ENCODE data around the gene SORBS2.

The SORBS2 gene

DNA sequence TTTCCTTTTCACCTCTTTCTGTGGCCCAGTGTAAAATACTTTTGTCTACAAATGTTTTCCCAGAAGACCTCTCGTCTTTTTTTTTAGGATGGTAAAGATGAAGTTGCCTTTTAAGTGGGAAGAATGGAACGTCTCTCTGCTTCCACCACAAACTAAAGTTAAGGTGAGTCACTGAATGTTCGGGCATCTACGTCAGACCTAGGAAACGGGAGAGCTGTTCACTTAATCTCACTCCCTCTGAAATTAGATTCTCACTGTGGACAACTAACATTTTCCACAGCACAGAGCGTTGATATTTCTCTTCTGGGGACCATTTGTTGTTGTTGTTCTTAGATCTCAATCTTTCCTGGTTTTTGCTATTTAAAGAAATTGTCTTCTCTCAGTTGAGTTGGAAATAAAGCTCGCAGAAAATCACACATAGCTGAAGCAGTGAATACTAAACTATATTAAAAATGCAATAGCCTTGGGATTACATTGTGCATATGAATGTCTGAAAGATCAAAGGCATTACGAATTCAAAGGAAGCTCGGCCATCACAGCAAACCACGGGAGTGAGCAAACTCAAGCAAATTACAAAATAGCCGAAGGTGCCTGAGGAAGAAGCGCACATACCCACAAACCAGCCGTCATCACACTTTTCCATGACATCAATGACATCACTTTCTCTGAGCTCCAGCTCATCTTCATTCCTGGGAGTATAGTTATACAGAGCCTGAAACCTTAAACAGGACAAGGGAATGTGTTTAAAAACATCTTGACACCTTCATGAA, 222.7 kb downstream of the SORBS2 start:
- peak; percentile 93 for DNase-seq (ENCODE audit: low spot score)

DNA sequence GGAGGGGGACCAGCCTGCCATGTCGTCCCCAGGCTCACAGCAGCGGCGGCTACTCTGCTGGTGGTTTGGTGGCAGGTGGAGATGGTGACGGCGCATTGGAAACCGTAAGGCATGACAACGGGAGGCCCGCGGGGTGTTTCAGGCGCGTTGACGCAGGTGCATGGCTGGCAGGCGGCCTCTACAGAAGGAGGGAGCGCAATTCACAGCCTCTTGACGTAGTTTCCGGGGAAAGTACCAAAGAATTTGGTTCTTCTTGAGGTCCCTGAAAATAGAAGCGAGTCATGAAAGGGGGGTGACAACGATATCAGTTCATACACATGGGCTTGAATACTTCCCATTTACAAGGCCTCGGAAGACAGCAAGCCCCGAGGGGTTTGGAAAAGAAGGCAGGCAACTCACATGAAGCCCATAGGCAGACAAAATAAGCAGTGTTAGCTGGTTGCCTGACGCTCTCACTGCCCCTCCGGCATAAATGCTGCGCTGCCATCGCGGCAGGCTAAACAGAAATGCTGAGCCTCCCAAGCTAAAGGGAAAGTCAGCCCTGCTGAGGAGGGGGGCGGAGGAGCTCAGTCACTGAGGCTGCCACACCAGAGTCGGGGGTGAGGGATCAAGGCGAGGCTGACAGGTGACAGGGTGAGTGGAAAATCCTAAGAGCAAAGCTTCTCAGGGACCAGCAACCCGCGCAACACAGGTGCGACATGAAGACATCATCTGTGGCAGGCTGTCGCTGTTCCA, 224.4 kb downstream of the SORBS2 start:
- no peak for DNase-seq (ENCODE audit: low spot score)

DNA sequence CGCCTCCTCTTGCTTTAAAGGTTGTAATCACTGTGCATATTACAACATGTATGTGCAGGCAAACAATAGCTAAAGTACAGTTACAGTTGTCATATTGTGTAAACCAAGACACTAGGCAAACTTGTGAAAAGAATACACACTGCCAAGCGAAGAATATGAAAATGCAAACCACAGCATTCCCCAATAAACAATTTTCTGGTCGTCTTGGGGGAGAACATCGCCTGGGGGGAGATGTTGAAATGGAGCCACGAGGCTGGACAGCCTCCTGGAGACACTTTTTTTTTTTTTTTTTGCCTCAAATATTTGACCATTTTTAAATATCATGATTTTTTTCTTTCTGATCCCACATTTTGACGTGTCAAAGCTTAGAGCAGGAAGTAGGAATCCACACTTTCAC, 225.0 kb downstream of the SORBS2 start:
- no peak for DNase-seq (ENCODE audit: low spot score)

DNA sequence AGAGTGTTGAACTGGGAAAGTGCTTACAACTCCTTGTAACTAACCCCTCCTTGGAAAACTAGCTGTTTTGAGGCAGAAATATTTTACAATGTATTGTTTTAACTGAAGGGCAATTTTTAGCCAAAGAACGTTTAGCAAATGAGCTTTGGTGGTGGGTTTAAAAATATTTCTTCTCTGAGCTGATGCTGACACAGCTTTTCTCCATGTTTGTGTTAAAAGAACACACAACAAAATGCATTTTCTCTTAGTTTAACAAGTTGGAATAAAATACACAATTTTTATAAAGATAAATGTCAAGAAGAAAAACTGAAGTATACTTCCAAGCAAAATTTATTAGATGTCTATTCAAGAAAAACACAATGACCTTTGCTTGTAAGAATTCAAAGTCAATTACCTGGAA, 226.8 kb downstream of the SORBS2 start:
- DNase-seq (ENCODE audit: low spot score) = no peak

DNA sequence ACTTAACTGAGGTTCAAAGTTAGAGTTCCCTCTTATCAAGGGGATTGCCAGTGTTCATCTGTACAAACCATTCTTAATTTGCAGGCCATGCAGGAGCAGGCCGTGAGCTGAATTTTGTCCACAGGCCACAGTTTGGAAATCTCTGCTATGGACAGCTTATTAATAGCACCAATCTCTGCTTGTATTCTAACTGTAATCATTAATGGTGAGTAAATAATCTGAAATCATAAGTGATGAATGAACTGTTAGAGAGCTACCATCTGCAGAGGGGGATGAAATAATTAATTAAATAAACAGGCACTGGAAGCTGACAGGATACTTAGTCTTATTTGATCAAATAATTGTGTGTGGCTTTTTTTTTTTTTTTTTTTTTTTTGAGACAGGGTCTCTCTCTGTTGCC, 228.2 kb downstream of the SORBS2 start:
- no peak for DNase-seq (ENCODE audit: low spot score)

DNA sequence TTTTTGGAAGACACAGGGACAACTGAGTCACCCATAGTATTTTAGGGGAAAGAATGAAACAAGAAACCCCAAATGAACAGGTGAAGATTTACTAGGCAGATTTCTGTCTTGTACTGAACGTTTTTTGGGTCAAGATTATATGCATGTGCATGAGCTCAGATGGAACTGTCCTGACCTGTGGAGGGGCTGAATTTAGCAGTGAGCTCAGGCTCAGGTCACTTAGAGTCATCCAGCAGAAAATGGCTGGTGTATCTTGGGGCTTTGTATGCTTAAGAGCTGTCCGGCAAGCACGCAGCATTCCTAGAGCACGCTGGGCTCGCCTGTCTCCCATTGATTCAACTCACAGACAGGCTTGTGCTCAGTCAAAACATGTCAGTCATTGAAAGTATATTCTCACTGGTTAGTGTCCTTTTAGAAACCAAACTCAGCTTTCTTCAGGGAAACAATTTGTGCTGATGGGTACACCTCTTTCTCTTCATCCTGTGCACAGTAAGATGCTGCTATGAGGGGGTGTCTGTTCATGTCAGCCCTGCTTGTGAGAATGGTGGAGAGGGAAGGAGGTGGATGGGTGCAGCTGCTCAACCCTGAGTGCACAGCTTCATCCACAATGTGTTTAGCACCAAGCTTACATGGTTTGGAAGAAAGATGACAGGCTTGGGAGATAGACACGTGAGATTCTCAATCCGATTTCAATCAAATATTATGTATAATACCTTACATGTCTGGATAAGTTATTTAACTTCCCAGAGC, 229.2 kb downstream of the SORBS2 start:
- DNase-seq (ENCODE audit: low spot score) = no peak

DNA sequence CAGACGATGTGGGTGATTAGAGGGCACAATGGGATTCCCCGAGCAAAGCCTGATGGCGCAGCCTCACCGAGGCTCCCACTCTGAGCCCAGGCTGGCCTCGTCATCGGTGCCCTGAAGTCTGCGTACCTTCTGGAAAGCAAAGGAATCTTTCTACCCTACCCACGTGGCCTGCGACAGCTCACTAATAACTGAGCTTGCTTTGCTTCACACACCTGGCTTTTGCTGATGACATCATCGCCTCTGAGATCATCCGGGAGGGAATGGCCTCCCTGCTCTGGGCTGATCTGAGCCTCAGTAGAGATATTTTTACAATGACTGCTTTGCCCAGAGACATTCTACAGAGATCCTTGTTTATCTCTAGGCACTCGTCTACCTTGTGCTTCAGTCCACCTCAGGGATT, 231.3 kb downstream of the SORBS2 start:
- no peak for DNase-seq (ENCODE audit: low spot score)

DNA sequence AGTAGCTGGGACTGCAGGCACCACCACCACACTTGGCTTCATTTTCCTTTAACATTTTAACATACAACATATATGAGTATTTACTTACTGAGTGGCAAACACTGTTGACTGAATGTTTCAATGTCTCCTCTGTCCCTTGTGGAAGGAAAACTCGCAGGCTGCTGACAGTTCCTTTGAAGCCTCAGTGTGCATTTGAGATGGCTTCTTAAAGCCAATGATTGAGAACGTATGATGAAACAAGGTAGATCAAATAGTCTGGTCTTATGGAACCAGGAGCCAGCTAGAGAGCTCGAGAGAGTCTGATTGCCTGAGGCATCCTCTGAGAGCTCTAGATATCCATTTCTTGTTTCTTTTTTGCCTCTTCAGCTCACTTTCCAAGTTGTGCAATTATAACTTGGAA, 233.7 kb downstream of the SORBS2 start:
- DNase-seq (ENCODE audit: low spot score) = no peak

DNA sequence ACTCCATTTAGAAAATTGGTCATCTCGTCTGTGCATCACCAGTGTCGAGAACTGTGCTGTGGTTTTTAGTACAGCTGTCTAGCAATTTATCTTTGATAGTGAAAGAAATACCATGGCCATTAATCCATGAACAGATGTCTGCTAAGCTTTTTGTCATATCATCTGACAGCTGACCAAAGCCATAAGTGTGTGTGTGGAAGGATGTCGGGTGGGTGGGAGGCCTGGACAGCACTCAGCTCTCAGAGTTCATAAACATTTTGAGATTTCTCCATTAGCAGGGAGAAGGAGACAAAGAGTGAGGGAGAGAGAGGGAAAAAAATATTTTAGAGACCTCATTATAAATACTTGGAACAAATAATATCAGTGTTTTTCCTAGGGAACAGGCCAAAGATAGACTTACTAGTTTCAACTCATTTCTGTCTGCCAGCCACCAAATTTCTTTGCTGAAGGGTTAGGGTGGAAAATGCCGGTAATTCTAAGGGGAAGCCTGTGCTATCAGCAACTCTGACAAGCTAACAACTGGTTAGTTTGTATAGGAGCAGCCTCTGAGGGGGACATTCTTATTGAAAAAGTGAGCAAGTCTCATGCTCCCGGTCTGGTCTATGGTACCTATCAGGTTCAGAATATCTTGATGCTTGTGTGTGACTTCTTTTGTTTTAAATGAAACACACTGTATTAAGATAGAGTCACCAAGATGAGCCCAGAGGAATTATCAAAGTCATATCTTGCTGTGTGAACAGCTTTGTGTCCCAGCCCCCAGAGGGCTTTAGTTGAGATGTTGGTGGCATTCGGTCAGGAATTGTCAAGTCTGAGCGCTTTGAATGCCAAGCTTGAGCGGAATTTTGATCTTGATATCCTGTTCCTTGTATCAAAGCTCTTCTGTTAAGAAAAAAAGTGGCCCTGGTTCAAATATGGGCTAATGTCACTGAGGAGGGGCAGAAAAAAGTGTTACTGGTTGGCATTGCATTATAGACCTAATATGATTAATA, 234.7 kb downstream of the SORBS2 start:
- DNase-seq (ENCODE audit: low spot score) = no peak

DNA sequence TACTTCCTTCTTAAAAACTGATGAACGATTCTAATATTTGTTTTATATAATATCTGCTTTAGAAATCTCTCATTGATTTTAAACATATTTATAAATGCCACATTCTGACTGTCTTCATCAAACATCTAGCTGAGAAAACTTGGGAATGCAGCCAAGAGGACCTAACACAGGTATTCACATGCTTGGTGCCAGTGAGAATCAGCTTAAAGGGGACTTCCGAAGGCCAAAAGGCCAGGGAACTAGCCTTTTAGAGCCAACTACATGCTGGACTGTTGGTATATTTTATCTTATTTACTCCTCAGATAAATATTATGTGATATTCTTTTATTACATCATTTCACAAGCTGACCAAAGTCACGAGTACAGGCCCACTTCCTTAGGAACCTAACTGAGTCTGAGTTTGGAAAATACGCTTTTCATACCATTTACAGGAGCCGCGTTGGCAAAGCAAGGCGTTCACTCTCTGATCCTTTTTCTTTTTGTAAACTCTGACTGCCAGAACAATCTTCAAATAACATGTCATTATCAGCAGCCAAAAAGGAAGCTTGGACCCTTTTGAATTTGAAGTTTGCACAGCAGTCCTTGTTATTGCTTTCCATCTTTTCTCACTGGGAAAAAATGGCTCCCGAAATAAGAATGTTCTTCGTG, 235.6 kb downstream of the SORBS2 start:
- DNase-seq (ENCODE audit: low spot score) = no peak

DNA sequence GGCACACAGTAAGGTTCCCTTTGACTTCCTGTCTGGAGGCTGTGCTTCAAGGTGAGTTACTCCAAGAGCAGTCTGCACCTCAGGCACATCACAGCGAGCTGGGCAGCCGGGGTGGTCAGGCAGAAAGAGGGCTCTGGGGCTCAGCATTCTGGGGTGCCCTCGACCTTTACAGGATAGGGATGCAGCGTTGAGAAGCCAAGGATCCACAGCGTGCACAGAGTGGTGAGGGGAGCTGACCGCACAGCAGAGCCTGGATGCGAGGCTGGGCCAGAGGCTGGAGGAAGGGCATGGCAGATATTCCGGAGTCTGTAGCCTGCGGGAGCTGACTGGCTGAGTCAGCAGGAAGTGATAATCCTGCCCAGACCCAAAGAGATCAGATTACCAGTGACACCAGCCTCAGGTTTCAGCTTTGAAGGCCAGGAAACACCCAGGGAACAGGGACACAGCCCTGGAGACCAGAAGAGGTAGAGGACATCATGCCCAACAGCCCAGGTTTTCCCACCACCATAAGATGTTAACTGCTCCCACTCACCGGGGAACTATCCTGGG, 238.3 kb downstream of the SORBS2 start:
- DNase-seq (ENCODE audit: low spot score) = peak; percentile 73

DNA sequence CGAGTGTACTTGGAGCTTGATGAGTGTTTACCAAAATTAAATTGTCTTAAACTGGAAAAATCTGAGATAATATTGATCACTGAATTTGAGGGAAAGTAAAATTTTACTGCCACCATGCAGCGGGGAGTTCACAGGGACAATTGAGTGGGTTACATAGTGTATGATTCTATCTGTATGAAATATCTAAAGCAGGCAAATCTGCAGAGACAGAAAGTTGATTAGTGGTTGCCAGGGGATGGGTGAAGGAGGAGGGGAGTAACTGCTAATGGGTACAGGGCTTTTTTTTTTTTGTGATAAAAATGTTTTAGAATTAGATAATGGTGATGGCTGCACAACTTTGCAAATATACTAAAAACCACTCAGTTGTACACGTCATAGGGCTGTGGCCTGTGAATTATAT, 241.3 kb downstream of the SORBS2 start:
- no peak for DNase-seq (ENCODE audit: low spot score)

DNA sequence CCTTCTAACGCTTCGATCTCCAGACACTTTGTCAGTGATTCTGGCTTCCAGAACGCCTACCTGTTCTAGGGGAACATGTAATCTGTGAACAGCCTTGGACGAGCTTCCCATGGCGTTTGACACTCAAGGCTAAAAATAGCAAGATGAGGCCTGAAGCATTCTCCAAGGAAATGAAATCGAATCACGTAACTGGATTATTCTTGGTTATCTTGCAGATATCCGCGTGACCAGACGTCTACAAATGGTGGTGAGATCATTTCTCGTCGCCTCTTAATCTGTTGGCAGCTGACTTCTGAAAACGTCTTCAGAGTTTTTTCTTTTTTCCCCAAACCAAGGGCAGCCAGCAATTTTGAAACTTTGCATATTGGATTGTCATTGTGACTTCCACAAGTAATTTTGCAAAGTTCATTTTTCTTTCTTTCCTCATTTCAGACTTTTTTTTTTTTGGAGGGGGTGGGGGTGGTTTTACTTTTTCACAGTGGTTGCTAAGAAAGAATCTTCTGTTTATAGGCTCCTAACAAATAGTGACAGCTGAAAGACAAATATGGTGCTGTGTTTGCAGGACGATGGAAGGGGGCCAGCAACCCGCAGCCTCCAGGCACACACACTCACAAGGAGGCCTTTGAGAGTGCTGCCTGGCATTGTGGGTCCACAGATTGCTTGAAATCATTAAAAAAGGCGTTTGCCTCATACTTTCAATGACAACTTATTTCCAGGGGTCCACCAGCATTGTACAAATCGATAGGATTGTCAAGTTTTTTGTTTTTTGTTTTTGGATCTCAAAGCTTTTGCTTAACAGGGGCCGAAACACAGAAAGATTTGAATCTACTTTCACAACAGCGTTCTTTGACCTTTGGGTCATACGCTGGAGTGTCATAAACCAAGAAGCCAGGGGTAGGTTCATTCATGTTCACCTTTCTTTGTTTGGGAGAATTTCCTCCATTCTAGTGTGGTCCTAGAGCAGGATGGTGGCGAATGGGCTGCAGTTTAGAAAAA, 244.3 kb downstream of the SORBS2 start:
- DNase-seq (ENCODE audit: low spot score) = no peak

DNA sequence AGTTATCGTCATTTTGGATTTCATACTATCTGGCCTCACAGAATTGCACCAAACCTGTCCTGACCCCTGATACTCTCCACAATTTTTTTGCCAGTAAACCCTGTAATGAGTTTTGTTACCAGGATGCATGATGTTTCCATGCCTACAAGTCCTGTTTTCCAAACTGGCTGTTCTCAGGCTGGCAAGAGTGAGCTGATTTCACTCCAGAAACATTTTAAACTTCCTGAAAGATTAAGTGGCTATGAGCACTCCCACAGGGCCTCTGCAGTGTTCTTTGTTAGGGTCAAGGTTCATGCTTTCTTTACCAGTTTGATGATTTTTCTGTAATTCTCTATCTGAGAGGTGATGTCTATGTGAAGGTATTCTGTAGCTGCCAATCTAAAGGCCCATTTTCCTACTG, 245.0 kb downstream of the SORBS2 start:
- DNase-seq (ENCODE audit: low spot score) = no peak

DNA sequence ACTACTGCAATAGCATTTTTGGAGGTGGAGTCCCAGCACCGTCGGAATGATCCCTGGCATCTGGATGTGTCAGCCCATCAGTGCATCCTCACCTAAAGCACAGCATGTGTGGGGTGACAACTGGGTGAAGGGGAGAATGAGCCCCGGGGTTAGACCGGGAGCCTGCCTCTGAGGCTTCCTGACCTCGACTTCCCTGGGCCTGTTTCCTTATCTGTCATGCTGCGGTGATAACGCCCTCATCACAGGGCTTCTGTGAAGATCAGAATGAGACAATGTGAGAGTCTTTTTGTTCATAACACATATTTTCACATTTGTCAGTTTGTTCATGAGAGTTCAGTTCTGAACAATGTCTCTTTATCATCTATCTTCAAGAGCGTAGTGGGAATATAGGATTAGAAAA, 245.6 kb downstream of the SORBS2 start:
- DNase-seq (ENCODE audit: low spot score) = no peak

DNA sequence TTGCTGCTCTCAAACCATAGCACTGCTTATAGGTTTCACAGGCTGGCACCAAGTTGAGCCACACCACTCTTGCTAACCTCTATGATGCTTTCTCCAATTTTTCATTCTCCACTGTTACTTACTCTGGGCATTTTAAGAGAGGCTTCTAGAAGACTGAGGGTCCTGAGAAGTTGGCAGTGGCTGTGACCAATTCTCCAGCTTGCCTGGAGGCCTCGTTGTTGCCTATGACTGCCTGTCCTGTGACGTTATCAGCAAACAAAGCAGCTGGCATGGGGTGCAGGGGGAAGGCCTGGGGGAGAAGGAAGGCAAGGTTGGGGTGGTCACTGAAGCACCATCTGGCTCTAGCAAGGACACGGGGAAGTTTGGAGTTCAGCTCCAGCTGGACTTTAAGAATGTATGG, 246.3 kb downstream of the SORBS2 start:
- no peak for DNase-seq (ENCODE audit: low spot score)

DNA sequence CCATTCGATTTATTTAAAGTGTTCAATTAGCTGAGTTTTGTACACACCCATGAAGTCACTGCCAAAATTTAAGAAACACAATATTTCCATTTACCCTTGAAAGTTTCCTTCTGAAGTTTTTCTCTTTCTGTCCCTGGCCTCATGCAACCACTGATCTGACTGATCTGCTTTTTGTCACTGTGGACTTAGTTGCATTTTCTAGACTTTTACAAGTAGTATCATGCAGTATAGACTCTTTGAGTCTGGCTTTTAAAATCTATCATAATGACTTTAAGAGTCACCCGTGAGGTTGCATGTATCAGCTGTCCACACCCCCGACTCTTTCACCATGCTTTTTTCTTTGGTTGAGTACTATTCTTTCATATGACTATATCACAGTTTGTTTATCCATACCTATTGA, 247.6 kb downstream of the SORBS2 start:
- DNase-seq (ENCODE audit: low spot score) = no peak

DNA sequence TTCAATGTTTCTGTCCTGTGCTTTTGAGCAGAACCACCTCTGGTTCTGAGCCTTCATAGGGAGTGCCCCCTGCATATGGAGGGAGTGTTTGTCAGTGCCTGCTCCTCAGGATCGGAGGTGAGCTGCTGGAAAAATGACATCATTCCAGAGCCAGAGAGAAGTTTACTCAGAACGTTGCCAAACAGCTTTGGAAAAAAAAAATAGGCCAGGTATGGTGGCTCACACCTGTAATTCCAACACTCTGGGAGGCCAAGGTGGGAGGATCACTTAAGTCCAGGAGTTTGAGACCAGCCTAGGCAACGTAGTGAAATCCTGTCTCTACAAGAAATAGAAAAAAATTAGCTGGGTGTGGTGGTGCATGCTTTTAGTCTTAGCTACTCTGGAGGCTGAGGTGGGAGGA, 249.5 kb downstream of the SORBS2 start:
- DNase-seq (ENCODE audit: low spot score) = no peak

DNA sequence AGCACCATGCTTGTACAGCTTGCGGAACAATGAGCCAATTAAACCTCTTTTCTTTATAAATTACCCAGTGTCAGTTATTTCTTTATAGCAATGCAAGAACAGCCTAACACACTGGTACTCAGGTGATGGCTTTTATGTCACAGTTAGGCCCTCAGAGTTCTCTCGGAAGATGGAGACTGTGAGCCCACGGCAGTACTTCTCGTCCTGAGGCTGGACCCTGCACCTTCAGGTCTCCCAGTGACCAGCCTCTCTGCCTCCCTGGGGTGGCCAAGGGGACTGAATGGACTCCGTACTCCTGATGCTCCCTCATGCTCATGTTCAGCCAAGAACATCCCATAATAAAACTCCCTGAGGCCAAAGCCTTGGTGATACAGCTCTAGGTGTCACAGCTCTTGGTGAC, 251.7 kb downstream of the SORBS2 start:
- no peak for DNase-seq (ENCODE audit: low spot score)

DNA sequence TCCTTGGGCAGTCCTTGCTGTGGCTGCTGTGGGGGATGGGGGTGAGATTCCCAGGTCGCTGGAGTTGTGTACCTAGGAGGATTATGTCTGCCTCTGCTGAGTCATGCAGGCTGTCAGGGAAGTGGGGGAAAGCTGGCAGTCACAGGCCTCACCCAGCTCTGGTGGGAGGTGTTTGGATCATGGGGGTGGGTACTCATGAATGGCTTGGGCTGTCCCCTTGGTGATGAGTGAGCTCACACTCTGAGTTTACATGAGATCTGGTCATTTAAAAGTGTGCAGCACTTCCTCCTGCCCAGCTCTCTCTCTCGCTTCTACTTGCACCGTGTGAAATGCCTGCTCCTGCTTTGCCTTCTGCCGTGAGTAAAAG, 252.1 kb downstream of the SORBS2 start:
- peak; percentile 52 for DNase-seq (ENCODE audit: low spot score)
